GM23338 (cell line): ENCODE data around the gene PIK3R5. TPM values are rescaled to one million over a fixed set of nuclear protein-coding genes. Genes with fewer than 3 reads are reported as not detected.

Experiments used
- ATAC-seq: fragments of 200-7000 bp; cut with Tn5 transposase; 3 replicates; pipeline ENCODE4 v1.9.1; 2020
- DNase-seq: peaks from one replicate; pipeline ENCODE4 v3.0.0-alpha.2; 2015; ENCODE audit warnings: low spot score
- H2AFZ ChIP-seq: fragments of 200-600 bp; sonication (generic); 2 replicates; pipeline ENCODE4 v1.8.0; 2016; ENCODE audit warnings: antibody characterized with exemption, mild to moderate bottlenecking, moderate library complexity
- H3F3A ChIP-seq: fragments of 200-600 bp; sonication (generic); replicated peaks from 2 replicates; pipeline ENCODE4 v1.8.0; 2017; ENCODE audit warnings: antibody characterized with exemption, mixed run types, low read depth
- H3K27ac ChIP-seq: fragments of 200-600 bp; sonication (generic); 2 replicates; pipeline ENCODE4 v1.6.1; 2016; ENCODE audit warnings: low read depth
- H3K27me3 ChIP-seq: fragments of 200-600 bp; sonication (generic); 2 replicates; pipeline ENCODE4 v1.8.0; 2016; ENCODE audit warnings: mild to moderate bottlenecking, mixed run types, moderate library complexity; ENCODE audit not compliant: insufficient read depth
- H3K36me3 ChIP-seq: fragments of 200-600 bp; sonication (generic); 2 replicates; pipeline ENCODE4 v1.8.0; 2016; ENCODE audit warnings: mild to moderate bottlenecking; ENCODE audit not compliant: insufficient read depth
- H3K4me1 ChIP-seq: fragments of 200-600 bp; sonication (generic); 2 replicates; pipeline ENCODE4 v1.8.0; 2016; ENCODE audit warnings: mild to moderate bottlenecking, moderate library complexity; ENCODE audit not compliant: insufficient read depth
- H3K4me2 ChIP-seq: fragments of 200-600 bp; sonication (generic); 2 replicates; pipeline ENCODE4 v1.7.1; 2017; ENCODE audit warnings: mixed run types
- H3K4me3 ChIP-seq: fragments of 200-600 bp; sonication (generic); 2 replicates; pipeline ENCODE4 v1.6.1; 2016; ENCODE audit warnings: mixed run types
- H3K79me2 ChIP-seq: fragments of 200-600 bp; sonication (generic); replicated peaks from 2 replicates; pipeline ENCODE4 v1.8.0; 2017; ENCODE audit warnings: mild to moderate bottlenecking; ENCODE audit not compliant: insufficient read depth
- H3K9me2 ChIP-seq: fragments of 200-600 bp; sonication (generic); 2 replicates; pipeline ENCODE4 v1.8.0; 2017; ENCODE audit not compliant: insufficient read depth
- H4K20me1 ChIP-seq: fragments of 200-600 bp; sonication (generic); replicated peaks from 2 replicates; pipeline ENCODE4 v1.8.0; 2017; ENCODE audit warnings: mild to moderate bottlenecking; ENCODE audit not compliant: insufficient read depth
- H3K27ac Mint-ChIP-seq: 2 replicates; pipeline ENCODE4 v1.8.0; 2020; ENCODE audit warnings: inconsistent platforms, mild to moderate bottlenecking, moderate library complexity, mixed read lengths
- H3K27me3 Mint-ChIP-seq: 3 replicates; pipeline ENCODE4 v1.8.0; 2022; ENCODE audit warnings: low read depth, mild to moderate bottlenecking, moderate library complexity, mixed read lengths, inconsistent platforms; ENCODE audit not compliant: insufficient read depth, poor library complexity
- H3K36me3 Mint-ChIP-seq: 3 replicates; pipeline ENCODE4 v1.8.0; 2021; ENCODE audit warnings: low read depth, mild to moderate bottlenecking, inconsistent platforms, moderate library complexity, mixed read lengths
- H3K4me1 Mint-ChIP-seq: 3 replicates; pipeline ENCODE4 v1.8.0; 2020; ENCODE audit warnings: mild to moderate bottlenecking, inconsistent platforms, mixed read lengths
- H3K4me3 Mint-ChIP-seq: 3 replicates; pipeline ENCODE4 v1.8.0; 2021; ENCODE audit warnings: moderate library complexity, mild to moderate bottlenecking, inconsistent platforms, mixed read lengths
- H3K9me3 Mint-ChIP-seq: 3 replicates; pipeline ENCODE4 v1.8.0; 2020; ENCODE audit warnings: moderate library complexity, mild to moderate bottlenecking, inconsistent platforms, mixed read lengths
- CREB1 ChIP-seq: fragments of 250-450 bp; sonication (Bioruptor Pico); IDR thresholded peaks from 2 replicates; pipeline ENCODE4 v1.5.0; 2020; ENCODE audit warnings: low read depth, mild to moderate bottlenecking, moderate library complexity
- ETS1 ChIP-seq: IDR thresholded peaks from 2 replicates; pipeline ENCODE4 v1.6.1; 2016; ENCODE audit warnings: antibody characterized with exemption
- EZH2 ChIP-seq: fragments of 200-600 bp; sonication (generic); IDR thresholded peaks from one replicate; pipeline ENCODE4 v1.8.0; 2017; ENCODE audit warnings: antibody characterized with exemption, mild to moderate bottlenecking, low read depth; ENCODE audit not compliant: unreplicated experiment
- EZH2phosphoT487 ChIP-seq: fragments of 200-600 bp; sonication (generic); IDR thresholded peaks from one replicate; pipeline ENCODE4 v1.8.1; 2018; ENCODE audit warnings: antibody characterized with exemption; ENCODE audit not compliant: unreplicated experiment
- JUNB ChIP-seq: IDR thresholded peaks from one replicate; pipeline ENCODE4 v1.6.1; 2016; ENCODE audit warnings: antibody characterized with exemption; ENCODE audit not compliant: unreplicated experiment
- NANOG ChIP-seq: IDR thresholded peaks from 2 replicates; pipeline ENCODE4 v1.6.1; 2016; ENCODE audit warnings: antibody characterized with exemption, borderline replicate concordance
- POLR2AphosphoS5 ChIP-seq: IDR thresholded peaks from 2 replicates; pipeline ENCODE4 v1.6.1; 2016; ENCODE audit warnings: antibody characterized with exemption, low read depth
- REST ChIP-seq: IDR thresholded peaks from one replicate; pipeline ENCODE4 v1.6.1; 2018; ENCODE audit warnings: antibody characterized with exemption; ENCODE audit not compliant: unreplicated experiment
- STAT1 ChIP-seq: IDR thresholded peaks from one replicate; pipeline ENCODE4 v1.6.1; 2016; ENCODE audit warnings: antibody characterized with exemption; ENCODE audit not compliant: unreplicated experiment
- ZNF114 ChIP-seq: fragments of 250-450 bp; sonication (Bioruptor Pico); IDR thresholded peaks from 2 replicates; pipeline ENCODE4 v1.5.0; 2020; ENCODE audit warnings: mild to moderate bottlenecking, moderate library complexity
- ZNF331 ChIP-seq: fragments of 250-450 bp; sonication (Bioruptor Pico); IDR thresholded peaks from 2 replicates; pipeline ENCODE4 v1.5.0; 2020; ENCODE audit warnings: low read depth, mild to moderate bottlenecking, moderate library complexity
- ZNF462 ChIP-seq: fragments of 250-450 bp; sonication (Bioruptor Pico); IDR thresholded peaks from 2 replicates; pipeline ENCODE4 v1.5.0; 2020; ENCODE audit warnings: mild to moderate bottlenecking, moderate library complexity
- polyA plus RNA-seq: library from polyadenylated mRNA; unstranded; fragments of >200 nt; fragmentation: Nextera tagmentation; extraction: Ambion mirVana; gene quantifications from 2 replicates; pipeline ENCODE4 v1.2.1, GENCODE V29; 2016
- total RNA-seq: library from RNA; depleted of rRNA; stranded (reverse); fragments of >200 nt; shearing (Covaris generic); gene quantifications from 2 replicates; pipeline ENCODE4 v1.2.3, GENCODE V29; 2014
- TF ChIP-seq, protein P1 (sequence below), 2 experiments: fragments of 200-600 bp in 1 of 2; sonication (generic) in 1 of 2; conservative IDR thresholded peaks; 2 replicates each; pipeline versions ENCODE4 v1.5.1 to v1.6.1; 2016 to 2017; ENCODE audit warnings: antibody characterized with exemption in 2 of 2, low read depth in 2 of 2, mild to moderate bottlenecking in 2 of 2, moderate library complexity in 1 of 2

PIK3R5 gene
- total and polyA plus RNA-seq, 2 experiments from 2014 or later = 1.7 to 9.4 TPM

DNA sequence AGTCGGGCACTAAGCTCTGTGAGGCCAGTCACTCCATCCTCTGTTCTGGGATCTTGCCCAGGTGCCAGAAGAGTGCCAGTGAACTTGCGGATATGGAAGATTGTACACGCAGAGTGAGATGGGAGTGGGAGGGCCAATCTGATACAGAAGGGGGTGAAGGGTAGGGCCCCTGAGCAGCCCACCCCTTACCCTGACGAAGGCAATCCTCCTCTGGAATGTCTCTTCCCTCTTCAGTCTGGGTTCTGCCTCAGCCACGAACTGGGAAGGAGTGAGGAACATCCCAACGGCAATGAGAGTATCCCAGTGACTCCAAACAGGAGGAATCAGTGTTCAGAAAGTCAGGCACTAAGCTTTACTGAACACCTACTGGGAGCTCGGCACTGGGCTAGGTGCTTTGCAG is 86.1 kb downstream of the PIK3R5 start (continued):
- TF ChIP-seq CREB1 (CRISPR knock-in tag) (no peak), JUNB (no peak)

DNA sequence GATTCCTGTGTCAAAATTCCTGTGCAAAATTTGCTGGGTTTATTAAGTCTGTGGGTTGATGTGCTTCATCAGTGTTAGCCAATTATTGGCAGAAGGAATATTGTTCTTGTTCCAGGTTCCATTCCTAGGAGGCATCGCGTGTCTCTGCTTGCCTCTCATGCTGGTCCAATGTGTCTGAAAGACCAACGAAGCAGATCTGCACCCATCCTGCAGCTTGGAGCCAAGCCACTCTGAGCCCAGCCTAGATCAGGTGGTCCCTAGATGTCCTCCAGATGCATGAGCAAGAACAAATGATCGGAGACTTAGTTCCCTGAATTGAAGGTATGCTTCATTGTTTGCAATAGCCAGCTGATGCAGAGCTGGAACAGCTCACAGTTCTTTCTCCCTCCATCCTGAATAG is 87.5 kb downstream of the PIK3R5 start:
- ATAC-seq = no peak
- DNase-seq = no peak
- TF ChIP-seq JUNB = no peak
- no peak for TF ChIP-seq EZH2
- no peak for TF ChIP-seq POLR2AphosphoS5
- TF ChIP-seq ETS1 = no peak
- TF ChIP-seq, protein P1, sequence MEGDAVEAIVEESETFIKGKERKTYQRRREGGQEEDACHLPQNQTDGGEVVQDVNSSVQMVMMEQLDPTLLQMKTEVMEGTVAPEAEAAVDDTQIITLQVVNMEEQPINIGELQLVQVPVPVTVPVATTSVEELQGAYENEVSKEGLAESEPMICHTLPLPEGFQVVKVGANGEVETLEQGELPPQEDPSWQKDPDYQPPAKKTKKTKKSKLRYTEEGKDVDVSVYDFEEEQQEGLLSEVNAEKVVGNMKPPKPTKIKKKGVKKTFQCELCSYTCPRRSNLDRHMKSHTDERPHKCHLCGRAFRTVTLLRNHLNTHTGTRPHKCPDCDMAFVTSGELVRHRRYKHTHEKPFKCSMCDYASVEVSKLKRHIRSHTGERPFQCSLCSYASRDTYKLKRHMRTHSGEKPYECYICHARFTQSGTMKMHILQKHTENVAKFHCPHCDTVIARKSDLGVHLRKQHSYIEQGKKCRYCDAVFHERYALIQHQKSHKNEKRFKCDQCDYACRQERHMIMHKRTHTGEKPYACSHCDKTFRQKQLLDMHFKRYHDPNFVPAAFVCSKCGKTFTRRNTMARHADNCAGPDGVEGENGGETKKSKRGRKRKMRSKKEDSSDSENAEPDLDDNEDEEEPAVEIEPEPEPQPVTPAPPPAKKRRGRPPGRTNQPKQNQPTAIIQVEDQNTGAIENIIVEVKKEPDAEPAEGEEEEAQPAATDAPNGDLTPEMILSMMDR (conservative IDR thresholded peaks at IDR 0.05; ENCODE audit: low read depth in 2 of 2) = no peak
- no peak for TF ChIP-seq ZNF331 (CRISPR knock-in tag)
- no peak for TF ChIP-seq ZNF114 (CRISPR knock-in tag)
- TF ChIP-seq STAT1 = no peak
- TF ChIP-seq EZH2phosphoT487 = no peak
- TF ChIP-seq CREB1 (CRISPR knock-in tag) = no peak
- TF ChIP-seq NANOG = no peak
- no peak for TF ChIP-seq REST
- no peak for TF ChIP-seq ZNF462 (CRISPR knock-in tag)

More for the DNA sequence above, 87.5 kb downstream of the PIK3R5 start:
- H3K27ac ChIP-seq = no peak overlapping the region
- H3K27me3 ChIP-seq = no peaks in the 10 kb centered on the region
- H4K20me1 ChIP-seq = no peaks in the 10 kb centered on the region
- Mint-ChIP-seq H3K9me3 (no peaks in the 10 kb centered on the region), H3K27ac (no peak overlapping the region), H3K27me3 (peaks cover 10% of the 10 kb centered on the region), H3K4me3 (no peak overlapping the region), H3K36me3 (no peaks in the 10 kb centered on the region; the same call in 1 of the 3 replicates), H3K4me1 (peaks cover 22% of the 10 kb centered on the region)
- no peak overlapping the region for H3K4me2 ChIP-seq
- no peak overlapping the region for H2AFZ ChIP-seq
- peaks cover 13% of the 10 kb centered on the region for H3K4me1 ChIP-seq
- H3K4me3 ChIP-seq = no peak overlapping the region
- H3K79me2 ChIP-seq = no peaks in the 10 kb centered on the region
- H3F3A ChIP-seq = no peaks in the 10 kb centered on the region
- H3K9me2 ChIP-seq = no peaks in the 10 kb centered on the region
- no peaks in the 10 kb centered on the region for H3K36me3 ChIP-seq
